HG03378 (cell line): Measurements from ENCODE around the gene MYH14.

Source experiments
- ATAC-seq: cut with Tn5 transposase; IDR thresholded peaks from one replicate; pipeline ENCODE4 v1.9.1; 2021; ENCODE audit warnings: mild to moderate bottlenecking, moderate library complexity; ENCODE audit not compliant: unreplicated experiment

The MYH14 gene

DNA sequence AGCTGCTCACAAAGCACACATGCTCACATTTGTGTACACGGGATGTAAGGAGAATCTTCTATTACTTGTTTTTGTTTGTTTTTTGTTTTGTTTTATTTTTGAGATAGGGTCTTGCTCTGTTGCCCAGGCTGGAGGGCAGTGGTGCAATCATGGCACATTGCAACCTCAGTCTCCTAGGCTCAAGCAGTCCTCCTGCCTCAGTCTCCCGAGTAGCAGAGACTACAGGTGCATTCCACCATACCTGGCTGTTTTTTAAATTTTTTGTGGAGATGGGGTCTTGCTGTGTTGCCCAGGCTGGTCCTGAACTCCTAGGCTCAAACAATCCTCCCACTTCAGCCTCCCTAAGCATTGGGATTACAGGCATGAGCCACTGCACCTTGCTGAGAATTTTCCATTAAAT lies 83.9 kb downstream of the MYH14 start:
- ATAC-seq, result no peak

DNA sequence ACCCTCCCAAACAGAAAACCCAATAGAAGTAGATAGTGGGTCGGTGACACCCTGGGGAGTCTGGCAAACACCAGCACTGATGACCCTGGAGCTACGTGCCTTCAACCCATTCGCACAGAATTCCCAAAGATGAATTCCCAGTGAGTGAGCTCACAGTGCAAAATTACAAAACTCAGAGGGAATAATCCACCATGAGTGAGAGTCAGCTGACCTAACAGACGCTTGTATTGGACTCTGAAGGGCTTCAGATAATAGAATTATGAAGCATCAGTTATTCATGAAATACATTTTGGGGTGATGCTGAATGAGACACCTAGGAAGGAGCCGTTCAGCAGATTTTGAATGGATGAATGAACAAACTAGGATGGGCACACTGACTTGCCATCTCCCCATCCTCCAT lies 85.5 kb downstream of the MYH14 start:
- no peak for ATAC-seq

DNA sequence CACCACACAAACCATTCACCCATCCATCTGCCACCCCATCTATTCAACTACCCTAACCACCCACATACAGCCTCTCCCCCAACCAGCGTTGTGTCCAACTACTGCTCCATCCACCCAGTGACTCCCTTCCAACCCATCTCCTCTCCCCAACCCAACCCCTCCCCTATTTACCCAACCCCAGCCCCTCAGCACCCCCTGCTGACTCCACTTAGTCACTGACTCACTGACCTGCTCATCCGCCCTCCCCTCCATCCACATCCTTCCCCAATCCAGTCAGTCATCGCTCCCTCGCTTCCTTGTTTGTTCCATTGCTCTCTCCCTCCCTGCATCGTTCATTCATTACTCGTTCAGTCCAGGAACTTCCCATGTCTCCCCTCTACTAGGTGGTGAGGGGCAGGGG lies 86.6 kb downstream of the MYH14 start:
- no peak for ATAC-seq

DNA sequence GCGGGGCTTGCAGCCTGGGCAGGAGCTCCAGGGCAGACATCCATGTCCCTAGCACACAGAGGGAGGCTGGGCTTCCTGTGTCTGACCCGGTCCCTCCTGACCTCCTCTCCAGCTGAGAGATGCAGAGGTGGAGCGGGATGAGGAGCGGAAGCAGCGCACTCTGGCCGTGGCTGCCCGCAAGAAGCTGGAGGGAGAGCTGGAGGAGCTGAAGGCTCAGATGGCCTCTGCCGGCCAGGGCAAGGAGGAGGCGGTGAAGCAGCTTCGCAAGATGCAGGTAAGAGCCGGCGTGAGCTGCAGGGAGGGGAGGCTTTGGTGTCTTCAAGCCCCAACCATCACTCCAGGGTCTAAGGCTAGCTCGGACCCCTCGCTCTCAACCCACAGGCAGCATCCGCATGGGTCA lies 87.4 kb downstream of the MYH14 start:
- no peak for ATAC-seq

DNA sequence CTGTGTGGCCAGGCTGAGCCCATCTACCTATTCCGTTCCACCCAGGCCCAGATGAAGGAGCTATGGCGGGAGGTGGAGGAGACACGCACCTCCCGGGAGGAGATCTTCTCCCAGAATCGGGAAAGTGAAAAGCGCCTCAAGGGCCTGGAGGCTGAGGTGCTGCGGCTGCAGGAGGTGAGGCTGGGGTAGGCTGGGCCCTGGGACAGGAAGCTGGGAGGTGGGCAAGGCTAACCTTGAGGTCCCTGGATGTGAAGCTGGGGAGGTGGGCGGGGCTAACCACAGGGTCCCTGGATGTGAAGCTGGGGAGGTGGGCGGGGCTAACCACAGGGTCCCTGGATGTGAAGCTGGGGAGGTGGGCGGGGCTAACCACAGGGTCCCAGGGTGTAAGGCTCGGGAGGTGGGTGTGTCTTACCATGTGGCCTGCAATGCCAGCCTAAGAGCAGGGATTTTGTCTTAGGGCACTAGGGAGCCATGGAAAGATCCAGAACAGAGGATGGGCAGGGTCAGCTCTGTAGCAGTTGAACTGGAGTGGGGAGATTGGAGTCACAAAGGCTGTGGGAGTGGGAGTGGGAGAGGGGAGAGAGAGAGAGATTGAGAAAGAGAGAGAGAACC lies 88.9 kb downstream of the MYH14 start:
- no peak for ATAC-seq

DNA sequence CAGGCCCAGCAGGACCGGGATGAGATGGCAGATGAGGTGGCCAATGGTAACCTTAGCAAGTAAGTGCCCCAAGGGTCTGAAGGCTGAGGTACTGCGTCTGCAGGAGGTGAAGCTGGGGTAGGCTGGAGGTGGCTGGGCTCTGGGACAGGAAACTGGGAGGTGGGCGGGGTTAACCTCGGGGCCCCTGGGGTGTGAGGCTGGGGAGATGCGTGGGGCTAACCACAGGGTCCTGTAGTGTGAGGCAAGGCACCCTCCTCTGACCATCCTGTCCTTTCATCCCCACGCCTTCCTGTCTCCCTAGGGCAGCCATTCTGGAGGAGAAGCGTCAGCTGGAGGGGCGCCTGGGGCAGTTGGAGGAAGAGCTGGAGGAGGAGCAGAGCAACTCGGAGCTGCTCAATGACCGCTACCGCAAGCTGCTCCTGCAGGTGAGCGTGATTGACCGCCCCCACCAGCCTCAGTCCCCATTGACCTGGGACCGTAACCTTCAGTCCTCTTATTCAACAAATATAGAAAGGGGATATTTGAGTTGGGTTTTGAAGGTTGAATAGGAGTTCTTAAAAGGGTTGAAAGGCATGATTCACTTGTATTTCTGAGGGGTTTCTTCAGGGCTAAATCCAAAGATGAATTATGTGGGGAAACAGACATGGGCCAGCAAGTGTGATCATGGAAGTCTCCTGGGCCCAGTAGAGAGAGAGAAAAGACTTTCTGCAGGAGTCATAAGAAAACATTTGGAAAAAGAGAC lies 90.0 kb downstream of the MYH14 start:
- no peak for ATAC-seq

DNA sequence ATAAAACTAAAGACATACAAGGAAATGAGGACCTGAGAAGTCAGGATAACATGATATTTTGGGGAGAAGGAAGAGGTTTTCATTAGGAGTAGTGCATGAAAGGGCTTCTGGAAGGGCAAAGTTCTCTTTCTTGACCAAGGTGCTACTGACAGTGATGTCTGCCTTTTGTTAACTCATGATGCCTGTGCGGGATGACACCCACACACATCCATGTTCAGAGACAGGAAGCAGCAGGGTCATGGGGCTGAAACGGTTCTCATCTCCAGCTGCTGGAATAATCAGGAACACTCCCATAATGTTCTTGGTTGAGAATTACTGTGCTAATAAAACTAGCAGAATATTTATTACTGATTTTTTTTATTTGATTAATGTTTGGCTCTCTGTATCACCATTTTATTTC lies 96.6 kb downstream of the MYH14 start:
- ATAC-seq, result no peak

DNA sequence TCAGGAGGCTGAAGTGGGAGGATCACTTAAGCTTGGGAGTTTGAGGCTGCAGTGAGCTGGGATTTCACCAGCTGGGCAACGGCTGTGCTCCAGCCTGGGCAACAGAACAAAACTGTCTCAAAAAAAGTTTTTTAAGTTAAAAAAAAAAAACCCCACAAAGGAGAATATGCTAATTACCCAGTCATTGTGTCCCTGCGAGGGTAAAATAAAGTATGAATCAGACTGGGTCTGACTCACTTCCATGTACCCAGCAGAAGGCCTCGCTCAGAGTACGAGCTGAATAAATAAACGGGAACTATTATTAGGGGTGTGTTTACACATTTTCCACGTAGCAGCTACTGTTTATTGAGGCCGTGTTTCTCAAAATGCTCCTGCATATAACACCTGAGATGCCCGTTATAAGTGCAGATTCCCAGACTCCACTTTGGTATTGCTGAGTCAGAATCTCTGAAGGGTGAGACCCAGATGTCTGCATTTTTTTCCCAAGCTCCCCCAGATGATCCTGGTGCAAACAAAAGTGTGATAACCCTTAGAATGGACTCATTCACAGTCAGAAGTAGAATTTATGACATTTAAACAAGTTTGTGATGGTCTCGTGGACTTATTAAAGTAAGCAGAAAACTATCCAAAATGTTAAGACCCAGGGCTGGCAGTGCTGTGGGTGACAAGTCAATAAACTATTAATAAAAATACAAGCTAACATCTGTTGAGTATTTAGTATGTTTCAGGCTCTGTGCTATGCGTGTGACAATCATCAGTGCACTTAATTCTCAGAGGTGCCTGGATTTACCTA lies 97.6 kb downstream of the MYH14 start:
- no peak for ATAC-seq

DNA sequence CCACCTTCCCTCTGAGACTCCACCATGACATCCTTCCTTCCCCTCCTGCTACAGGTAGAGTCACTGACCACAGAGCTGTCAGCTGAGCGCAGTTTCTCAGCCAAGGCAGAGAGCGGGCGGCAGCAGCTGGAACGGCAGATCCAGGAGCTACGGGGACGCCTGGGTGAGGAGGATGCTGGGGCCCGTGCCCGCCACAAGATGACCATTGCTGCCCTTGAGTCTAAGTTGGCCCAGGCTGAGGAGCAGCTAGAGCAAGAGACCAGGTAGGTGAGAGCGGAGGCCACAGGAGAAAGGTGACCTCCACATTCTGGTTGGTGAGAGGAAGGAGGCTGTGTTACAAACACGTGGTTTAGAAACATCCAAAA lies 98.2 kb downstream of the MYH14 start:
- no peak for ATAC-seq

DNA sequence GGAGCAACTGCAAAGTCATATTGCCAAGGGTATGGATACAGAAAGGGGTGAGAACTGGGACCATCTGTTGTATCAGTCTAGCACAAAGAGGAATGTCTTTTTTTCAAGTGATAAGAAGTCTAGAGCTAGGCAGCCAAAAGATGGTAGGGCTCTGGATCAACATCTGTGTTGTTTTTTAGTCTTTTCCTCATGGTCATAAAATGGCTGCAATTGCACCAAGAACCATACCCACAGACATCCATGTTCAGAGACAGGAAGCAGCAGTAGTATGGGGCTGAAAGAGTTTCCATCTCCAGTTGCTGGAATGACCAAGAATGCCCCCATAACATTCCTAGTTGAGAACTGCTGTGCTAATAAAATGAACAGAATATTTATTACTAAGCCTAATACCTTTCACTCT lies 100.1 kb downstream of the MYH14 start:
- no peak for ATAC-seq

DNA sequence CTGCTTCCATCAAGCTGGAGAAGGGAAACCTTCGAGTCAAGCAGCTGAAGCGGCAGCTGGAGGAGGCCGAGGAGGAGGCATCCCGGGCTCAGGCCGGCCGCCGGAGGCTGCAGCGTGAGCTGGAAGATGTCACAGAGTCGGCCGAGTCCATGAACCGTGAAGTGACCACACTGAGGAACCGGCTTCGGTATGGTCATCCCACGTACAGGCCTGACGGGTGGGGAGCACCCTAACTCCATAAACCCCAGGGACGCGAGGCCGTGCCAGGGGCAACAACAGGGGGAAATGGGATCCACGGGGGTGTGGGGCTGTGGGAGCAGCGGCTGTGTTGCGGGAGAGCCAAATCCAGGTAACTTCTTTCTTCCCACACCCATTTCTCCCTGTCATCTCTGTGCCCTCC lies 105.6 kb downstream of the MYH14 start:
- ATAC-seq, result no peak

DNA sequence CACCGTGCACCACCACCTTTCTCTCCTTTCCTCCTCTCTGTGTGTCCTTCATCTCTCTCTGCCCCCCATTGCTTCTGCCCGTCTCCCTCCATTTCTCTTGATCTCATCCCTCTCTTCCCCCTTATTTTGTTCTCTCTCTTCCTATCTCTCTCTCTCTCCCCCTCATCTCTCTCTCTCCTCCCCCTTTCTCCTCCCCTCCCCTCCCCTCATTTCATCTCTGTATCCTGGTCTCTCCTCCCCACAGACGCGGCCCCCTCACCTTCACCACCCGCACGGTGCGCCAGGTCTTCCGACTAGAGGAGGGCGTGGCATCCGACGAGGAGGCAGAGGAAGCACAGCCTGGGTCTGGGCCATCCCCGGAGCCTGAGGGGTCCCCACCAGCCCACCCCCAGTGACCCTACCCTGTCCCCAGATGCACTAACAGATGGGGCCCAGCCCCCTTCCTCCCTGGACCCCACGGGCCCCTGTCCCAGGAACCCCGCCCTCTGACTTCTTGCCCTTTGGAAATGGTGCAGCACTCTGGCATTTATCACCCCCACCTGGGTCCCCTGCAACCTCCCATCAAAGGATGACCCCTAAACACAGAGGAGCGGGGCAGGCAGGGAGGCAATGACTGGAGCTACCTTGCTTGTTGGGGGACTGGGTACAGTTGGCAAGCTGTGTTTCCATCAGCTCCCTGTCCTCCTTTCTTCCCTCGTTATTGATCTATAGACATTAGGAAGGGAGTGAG lies 106.1 kb downstream of the MYH14 start:
- ATAC-seq, result no peak

DNA sequence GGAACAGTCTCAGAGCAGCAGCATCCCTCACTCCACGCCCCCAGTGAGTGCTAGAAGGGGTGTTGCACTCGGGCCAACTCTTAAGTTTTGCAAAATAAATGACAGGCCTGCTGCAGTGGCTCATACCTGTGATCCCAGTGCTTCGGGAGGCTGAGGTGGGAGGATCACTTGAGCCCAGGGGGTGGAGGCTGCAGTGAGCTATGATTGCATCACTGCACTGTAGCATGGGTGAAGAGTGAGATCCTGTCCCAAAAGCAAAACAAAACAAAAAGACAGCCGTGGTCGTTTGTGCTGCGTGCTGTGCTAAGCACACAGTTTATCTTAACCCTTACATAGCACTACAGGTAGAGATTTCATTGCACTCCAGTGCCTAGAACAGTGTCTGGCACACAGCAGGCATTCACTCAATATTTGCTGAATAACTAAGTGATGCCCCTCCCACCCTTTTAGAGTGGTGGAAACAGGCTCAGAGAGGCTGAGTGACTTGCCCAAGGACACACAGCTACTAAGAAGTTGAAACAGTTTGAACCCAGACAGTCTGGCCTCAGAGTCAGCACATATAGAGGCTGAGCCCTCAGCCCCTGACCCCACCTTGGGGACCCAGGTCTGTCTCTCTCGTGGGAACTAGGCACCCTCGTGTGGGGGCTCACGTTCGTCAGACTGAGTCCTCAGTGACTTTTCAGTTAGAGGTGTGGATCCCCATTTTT lies 107.5 kb downstream of the MYH14 start:
- no peak for ATAC-seq

DNA sequence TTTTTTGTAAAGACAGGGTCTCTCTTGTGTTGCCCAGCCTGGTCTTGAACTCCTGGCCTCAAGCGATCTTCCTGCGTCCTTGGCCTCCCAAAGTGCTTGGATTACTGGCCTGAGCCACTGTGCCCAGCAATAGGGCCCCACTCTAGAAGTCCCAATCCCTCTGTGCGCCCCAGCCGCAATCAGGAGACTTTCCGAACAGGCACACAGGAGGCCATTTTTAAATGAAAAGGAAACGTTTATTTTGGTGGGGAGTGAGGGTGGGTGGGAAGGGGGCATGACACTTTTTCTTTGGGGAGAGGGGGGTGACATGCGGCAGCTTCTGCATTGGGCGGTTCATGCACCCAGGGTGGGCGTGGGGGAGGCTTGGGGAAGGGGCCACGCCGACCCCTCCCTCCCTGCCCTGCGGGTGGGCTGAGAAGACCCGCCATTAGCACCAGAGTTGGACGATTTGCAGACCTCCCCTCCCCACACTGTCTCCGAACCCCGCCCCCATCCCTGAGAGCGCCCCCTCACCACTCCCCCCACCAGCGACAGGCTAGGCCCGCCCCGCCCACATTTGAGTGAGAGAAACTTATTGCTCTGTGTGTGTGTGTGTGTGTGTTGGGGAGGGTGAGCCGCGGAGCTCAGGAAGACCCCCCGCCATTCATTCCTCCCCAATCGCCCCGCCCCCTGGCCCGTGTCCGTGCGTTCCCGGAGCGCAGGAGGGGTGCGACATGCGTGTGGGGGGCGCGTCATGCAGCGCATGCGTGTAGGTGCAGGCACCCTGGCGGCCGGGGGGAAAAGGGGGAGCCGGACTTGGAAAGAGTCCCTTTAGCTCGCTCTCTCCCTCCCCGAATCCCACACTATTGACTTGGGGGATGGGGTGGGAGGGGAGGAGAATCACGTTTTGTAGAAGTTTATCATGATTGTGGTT lies 108.6 kb downstream of the MYH14 start:
- ATAC-seq, result no peak

DNA sequence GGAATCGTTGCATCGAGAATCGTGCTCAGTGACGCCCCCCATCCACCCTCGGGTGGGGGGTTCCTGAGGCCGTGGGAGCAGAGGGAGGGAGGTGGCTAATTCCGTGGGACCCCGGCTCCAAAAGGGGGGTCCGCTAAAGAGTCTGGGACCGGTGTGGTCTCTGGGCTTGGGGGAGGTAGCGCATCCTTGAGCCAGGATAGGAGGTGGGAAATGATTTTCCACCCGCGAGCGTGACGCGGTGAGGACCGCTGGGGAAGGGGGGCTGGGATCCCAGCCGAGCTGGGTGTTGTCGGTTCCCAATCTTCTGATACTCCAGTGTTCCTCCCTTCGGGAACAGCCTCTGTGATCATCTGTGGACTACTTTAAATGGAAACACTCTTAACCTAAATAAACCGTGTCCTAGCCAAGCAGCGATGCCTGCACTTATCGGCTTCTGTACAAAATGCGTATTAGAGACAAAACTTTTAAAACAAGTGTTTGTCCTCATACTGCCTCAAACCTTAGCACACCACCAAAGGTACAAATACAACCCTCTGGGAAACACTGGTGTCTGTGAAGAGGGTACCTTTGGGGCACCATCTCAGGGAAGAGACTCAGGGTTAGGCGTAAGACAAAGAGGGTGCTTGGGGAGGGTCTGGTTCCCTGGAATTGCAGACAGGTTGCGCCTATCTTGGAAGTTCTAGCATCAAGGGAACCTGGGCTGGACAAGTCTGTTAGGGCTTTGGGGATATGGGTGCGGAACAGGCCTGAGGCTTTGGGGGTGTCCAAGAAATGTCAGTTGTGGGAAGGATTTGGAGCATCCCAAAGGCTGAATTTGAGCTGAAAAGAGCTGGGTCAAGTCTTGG lies 109.8 kb downstream of the MYH14 start:
- no peak for ATAC-seq

DNA sequence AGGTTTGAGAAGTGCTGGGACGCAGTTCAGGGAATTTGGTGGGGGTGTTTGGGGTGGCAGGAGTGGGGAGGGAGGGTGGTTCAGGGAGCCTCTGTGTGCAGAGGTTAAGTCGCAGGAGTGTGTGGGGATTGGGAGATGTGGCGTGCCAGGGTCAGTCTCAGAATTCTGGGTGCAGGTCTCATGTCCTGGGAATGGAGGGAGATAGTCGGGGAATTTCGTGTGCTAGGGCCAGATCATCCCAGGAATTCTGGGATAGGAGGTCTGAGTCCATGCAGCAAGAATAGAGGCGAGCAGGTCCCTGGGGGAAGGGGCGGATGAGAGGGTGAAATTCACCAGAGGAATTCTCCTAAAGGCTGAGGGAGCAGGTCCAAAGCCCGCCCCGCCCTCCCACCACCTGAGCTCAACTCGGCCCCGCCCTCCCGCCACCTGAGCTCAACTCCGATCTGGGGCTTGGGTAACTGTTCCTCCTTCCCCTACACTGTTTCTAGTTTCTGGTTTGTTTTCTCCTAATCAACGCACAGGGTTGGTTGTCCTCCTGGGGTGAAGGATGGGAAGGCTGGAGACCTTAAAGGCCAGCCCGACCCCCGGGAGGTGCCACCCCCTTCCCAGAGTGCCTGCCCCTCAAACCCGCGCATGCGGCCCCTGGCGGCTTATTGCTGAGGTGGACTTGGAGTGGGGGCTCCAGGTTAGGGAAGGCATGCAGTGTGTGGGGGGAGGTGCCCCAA lies 110.6 kb downstream of the MYH14 start:
- ATAC-seq, result no peak

DNA sequence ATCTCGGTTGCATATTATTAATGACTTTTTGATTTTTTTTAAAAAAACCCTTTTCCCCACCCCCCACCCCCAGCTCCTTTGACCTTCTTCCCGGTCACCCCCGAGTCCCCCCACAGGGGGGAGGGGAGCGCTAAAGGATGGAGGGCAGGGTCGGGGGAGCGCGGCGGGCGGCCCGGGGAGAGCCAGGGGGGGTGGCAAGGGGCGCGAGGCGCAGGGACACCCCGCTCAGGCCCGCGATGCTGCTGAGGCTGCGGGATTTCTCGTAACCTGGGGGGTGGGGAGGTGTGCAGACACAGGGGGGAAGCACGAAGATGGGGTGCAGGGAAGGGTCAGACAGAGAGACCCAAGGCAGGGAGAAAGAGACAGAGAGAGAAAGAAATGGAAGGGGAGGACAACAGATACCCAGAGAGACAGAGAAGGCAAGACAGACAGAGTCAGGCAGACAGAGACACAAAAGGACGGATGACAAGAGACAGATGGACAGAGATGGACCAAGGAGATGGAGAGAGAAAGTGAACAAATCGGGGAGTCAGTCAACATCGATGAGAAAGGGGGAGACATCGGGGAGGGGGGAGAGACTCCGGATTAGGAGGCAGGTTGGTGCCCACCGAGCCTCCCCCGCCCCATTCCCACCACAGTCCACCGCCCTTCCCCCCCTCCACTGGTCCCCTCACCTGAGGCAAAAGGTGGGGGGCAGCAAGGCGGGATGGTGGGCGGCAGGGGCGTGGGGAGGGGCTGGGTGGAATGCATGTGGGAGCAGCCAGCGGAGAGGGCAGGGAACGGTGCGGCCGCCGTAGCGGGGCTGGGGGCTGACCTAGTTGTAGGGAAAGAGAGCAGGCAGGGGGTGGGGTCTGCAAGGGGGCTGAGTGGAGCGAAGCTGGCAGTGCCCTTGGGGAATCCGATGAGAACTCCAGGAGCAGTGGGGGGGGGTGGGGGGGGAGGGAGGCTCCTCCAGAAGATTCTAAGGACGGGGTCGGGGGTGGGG lies 111.6 kb downstream of the MYH14 start:
- no peak for ATAC-seq
